Gastrocnemius medialis (tissue), 4 donors: ENCODE measurements around the gene METTL26.

Experiments
- POLR2A ChIP-seq, 2 donors: fragments of 450-650 bp; IDR thresholded peaks; one replicate each; pipeline ENCODE4 v1.6.1; 2017; ENCODE audit warnings: antibody characterized with exemption in 2 of 2, mild to moderate bottlenecking in 2 of 2, moderate library complexity in 2 of 2
- TF ChIP-seq, protein P1 (sequence below), 5 experiments: fragments of 450-650 bp in 3 of 5; fragments of 200-600 bp in 2 of 5; sonication (generic) in 2 of 5; IDR thresholded peaks in 4 of 5; conservative IDR thresholded peaks in 1 of 5; 1 replicate in 4 of 5; 2 replicates in 1 of 5; pipeline ENCODE4 v1.5.1; 2016 to 2019; ENCODE audit warnings: antibody characterized with exemption in 5 of 5, mild to moderate bottlenecking in 3 of 5, moderate library complexity in 3 of 5

DNA sequence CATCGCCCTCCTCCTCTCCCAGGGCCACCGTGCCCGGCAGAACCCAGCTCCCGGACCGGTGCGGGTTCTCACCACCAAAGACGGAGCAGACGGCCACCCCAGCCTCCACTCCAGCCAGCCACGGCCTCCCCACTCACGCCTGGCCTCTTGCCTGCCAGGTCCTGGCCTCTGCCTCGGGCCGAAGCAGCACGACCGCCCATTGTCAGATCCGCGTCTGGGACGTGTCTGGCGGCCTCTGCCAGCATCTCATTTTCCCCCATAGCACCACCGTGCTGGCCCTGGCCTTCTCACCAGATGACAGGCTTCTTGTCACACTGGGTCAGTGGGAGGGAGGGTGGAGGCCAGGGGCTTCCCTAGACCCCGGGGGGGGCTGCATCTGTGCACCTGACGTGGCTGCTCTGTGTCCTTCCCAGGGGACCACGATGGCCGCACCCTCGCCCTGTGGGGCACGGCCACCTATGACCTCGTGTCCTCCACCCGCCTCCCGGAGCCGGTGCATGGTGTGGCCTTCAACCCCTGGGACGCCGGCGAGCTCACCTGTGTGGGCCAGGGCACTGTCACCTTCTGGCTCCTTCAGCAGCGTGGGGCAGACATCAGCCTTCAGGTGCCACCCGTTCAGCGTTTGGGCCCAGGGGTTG is 25.2 kb upstream of the METTL26 start:
- TF ChIP-seq, protein P1, sequence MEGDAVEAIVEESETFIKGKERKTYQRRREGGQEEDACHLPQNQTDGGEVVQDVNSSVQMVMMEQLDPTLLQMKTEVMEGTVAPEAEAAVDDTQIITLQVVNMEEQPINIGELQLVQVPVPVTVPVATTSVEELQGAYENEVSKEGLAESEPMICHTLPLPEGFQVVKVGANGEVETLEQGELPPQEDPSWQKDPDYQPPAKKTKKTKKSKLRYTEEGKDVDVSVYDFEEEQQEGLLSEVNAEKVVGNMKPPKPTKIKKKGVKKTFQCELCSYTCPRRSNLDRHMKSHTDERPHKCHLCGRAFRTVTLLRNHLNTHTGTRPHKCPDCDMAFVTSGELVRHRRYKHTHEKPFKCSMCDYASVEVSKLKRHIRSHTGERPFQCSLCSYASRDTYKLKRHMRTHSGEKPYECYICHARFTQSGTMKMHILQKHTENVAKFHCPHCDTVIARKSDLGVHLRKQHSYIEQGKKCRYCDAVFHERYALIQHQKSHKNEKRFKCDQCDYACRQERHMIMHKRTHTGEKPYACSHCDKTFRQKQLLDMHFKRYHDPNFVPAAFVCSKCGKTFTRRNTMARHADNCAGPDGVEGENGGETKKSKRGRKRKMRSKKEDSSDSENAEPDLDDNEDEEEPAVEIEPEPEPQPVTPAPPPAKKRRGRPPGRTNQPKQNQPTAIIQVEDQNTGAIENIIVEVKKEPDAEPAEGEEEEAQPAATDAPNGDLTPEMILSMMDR (IDR thresholded peaks at IDR 0.05 in 4 of 5, conservative IDR thresholded peaks at IDR 0.05 in 1 of 5) = peak in 1 of 5 experiments; percentile 28
- TF ChIP-seq POLR2A (IDR thresholded peaks at IDR 0.05) = peak in 1 of 2 donors; percentile 1
